Measurements from ENCODE around the gene ZNF497.
"Not testable (repeated sequence)": the region's sequence is repeated elsewhere in the genome, so short reads cannot be mapped to it uniquely, and the experiment has no call there.

Gene ZNF497

DNA sequence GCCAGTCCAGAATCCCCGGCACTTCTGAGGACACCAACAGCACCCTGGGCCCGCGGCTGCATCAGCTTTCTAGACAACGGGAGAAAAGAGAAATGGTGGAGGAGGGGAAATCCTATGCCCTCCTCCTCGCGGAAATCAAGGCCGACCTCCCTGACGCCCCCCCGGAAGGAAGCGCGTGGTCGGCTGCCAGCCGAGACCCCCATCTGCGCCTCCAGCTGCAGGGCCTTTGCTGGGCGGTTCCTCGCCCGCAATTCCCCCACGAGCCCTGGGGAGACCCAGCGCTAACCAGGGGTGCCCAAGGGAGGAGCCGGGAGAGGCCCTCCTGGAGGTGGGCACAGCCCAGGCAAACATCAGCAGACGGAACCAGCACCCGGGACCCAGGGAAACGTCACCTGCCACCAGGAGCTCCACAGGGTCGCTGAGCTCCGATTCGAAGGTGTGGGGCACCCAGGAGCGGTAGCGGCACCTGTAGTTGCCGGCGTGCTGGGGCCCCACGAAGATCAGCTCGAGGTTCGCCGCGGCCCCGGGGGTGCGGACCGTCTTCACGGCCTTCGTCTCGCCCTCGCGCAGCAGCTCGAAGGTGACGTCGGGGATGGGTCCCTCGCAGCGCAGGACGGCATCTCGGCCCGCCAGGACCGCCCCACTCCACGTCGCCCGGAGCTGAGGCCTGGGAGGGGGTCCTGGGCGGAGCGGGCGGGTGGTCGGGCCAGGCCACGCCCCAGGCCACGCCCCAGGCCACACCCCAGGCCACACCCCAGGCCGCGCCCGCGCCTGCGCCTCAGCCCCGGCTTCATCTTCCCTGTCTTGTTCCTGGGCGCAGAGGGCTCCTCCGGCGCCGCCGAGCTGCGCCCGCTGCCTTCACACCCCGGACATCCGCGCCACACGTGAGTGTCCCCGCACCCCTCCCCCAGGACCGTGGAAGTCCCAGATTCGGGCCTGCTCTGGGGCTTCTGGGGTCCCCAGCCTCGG lies 15.3 kb downstream of the ZNF497 start:
- peak; percentile 82 for DNase-seq

DNA sequence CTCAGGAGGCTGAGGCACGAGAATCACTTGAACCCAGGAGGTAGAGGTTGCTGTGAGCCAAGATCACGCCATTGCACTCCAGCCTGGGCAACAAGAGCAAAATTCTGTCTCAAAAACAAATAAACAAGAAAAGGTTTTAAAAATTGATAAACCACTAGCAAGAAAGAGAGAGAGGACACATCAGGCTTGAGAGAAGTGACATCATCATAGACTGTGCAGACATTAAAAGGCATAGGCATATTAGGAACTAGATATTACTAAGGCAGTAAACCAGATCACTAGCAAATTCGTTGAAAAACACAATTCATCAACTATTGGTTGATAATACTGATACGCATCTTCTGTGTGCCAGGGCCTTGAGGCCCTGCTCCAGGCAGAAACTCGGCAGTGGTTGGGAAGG lies 17.0 kb downstream of the ZNF497 start:
- DNase-seq, result no peak

DNA sequence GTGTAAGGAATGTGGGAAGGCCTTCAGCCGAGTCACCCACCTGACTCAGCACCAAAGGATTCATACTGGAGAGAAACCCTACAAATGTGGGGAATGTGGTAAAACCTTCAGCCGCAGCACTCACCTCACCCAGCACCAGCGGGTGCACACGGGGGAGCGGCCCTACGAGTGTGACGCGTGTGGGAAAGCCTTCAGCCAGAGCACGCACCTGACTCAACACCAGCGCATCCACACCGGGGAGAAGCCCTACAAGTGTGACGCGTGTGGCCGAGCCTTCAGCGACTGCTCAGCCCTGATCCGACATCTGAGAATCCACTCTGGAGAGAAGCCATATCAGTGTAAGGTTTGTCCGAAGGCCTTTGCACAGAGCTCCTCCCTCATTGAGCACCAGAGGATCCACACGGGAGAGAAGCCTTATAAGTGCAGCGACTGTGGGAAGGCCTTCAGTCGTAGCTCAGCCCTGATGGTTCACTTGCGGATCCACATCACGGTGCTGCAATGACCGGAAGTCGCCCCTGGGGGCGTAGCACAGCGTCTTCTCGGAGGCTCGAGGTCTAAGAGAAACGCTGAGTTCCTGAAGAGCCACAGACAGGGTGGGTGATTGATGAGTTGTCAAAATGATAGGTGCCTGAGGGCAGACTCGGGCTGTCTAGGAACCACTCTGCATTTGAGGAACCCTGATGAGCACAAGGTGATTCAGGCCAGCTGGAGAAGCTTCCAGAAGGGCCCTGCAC lies 23.6 kb downstream of the ZNF497 start:
- no peak for DNase-seq

DNA sequence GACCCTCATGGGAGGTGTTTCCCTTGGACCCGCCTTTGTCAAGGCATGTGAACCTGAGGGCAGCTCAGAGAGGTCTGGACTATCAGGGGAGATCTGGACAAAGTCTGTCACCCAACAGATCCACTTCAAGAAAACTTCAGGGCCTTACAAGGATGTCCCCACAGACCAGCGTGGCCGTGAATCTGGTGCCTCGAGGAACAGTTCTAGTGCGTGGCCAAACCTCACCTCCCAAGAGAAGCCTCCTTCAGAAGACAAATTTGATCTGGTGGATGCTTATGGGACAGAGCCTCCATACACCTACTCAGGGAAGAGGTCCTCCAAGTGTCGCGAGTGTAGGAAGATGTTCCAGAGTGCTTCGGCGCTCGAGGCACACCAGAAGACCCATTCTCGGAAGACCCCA lies 24.2 kb downstream of the ZNF497 start:
- DNase-seq, result no peak

DNA sequence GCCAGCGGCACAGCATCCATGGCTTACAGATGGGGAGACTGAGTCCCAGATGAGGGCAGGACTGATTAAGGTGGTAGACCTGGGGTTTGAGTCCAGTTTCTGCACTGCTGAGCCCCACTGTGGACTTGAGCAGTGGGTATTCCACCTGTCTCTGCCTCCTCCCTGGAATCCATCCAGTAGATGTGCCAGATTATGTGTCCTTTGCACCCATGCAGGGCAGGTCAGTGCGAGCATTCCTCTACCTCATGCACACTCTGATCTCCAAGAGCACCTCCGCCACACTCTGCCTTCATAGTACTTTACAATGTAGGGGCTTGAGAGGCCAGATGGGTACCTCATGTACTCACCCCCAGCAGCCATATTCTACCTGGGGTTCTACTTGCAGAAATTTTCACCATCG lies 25.7 kb downstream of the ZNF497 start:
- no peak for DNase-seq

DNA sequence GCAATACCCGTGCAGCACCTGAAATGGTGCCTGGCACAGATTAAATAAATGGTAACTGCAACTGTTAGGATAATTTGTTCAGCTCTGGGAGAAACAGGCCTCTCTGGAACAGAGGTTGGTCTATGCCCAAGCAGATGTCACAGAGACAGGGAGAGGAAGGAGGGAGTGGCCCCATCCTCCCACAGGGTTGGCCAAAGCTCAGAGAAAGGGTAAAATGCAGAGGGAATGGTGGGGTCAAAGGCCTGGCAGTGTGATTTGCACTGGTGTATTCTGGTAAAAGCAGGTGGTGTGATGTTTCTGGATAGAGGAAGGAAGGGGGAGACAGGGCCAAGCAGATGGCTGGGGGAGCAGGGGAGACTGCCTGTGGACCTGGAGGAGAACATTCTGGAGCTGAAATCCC lies 26.3 kb downstream of the ZNF497 start:
- DNase-seq, result no peak

DNA sequence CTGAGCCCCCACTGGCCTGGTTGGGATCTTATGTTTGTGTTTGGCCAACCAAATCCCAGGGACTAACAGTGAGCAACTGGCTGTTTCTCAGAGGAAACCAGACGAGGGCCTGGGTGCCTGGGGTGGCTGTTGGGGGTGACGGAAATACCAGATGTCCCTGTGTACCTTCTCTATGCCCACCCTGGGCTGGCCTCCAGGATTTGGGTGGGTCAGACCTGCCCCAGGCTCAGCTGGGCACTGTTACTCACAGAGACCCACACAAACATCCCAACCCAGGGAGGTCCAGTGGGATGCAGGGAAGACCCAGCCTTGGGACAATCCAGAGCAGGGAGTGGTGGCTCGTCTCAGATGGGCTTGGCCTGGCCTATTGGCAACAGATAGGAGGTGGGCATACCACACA lies 26.9 kb downstream of the ZNF497 start:
- no peak for DNase-seq

DNA sequence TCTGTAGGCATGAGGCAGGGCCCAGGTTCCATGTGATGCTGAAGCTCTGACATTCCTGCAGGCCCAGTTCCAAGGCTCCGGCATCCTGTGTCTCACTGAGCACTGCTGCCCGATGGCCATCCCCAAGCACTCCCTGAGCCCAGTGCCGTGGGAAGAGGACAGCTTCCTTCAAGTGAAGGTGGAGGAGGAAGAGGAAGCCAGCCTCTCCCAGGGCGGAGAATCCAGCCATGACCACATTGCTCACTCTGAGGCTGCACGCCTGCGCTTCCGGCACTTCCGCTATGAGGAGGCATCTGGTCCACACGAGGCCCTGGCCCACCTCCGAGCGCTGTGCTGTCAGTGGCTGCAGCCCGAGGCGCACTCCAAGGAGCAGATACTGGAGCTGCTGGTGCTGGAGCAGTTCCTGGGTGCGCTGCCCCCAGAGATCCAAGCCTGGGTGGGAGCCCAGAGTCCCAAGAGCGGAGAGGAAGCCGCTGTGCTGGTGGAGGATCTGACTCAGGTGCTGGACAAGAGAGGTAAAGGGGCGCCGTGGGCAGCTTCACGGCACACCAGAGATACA lies 27.8 kb downstream of the ZNF497 start:
- DNase-seq, result no peak

DNA sequence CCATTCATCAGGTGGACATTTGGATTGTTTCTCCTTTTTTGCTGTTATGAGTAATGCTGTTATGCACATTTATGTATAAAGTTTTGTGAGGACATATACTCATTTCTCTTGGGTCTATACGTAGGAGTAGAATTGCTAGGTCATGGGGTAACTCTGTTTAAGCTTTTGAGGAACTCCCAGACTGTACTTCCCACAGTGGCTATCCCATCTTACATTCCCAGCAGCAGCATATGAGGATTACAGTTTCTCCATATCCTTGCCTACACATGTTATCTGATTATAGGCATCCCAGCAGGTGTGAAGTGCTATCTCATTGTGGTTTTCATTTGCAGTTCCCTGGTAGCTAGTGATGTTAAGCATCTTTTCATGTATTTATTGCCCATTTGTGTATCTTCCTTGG lies 29.9 kb downstream of the ZNF497 start:
- DNase-seq, result no peak

DNA sequence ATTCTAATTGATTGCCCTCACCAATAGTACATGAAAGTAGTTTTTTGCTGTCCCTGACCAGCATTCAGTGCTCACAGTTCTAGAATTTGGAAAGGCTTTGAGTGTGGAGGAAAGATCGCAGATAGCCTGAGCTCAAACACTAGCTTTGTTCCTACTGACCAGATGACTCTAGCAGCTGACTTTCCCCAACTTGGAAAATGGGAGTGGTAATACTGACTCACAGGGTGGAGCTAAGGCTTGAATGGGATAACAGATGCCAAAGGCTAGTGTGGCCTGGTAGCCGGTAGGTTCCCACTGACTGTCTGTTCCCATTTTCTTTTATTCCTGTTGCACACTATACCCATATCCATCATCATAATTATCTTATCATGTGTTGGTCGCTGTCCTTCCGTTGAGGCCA lies 32.1 kb downstream of the ZNF497 start:
- no peak for DNase-seq

DNA sequence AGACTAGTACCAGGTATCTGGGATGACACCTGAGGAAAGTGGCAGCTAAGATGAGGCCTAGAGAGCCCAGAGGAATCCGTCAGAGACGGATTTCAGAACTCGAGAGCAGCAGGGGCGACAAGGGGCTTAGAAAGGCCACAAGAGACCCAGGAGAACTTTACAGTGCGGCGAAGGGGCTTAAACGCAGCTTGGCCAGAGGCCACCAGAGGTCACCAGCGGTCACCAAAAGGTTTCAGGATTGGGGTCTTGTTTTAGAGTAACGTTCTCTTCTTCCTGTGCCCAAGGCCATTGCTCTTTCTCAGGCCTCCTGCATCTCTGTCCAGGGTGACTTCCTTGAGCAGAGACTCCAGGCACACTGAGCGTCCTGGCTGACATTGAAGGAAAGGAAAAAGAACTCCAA lies 33.6 kb downstream of the ZNF497 start:
- DNase-seq, result no peak

DNA sequence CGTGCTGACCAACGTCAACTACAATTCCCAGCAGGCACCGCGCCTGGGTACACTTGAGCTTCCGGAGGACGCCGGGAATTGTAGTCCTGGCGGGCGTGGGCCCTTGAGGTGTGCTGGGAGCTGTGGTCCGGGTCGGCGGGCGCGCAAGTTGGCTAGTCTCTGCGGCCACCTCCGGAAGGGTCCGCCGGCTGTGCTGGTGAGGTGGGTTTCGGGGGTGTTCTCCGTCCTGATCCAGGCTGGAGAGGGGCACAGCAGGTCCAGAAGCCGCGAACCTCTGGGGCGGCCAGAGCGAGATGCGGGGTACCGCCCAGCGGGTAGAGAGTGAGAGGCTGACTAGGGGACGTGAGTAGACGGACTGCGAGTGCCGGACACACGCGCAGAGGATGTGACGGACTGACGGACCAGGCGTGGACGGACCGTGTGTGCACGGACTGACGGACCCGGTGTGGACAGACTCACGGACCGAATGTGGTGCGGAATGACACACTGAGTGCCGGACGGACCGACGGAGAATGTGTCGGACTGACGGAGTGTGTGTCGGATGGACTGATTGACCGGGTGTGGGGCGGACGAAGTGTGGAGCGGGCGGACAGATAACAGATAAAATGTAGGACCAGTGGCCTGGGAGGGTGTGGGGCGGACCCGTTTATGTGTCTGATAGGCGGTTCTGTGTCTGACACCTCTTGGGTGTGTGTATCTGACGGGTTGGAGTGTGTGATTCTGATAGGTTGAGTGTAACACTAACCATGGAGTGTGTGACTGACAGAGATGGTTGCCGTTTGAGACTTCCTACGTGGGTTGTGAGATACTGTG lies 35.4 kb downstream of the ZNF497 start, which contains the start of gene ZSCAN22:
Gene ZSCAN22 (plus strand): TSS at position 81 of the 813 bp plus-strand sequence. CDS start 7,809 bp downstream, outside the sequence.
- DNase-seq, result peak; percentile 96

DNA sequence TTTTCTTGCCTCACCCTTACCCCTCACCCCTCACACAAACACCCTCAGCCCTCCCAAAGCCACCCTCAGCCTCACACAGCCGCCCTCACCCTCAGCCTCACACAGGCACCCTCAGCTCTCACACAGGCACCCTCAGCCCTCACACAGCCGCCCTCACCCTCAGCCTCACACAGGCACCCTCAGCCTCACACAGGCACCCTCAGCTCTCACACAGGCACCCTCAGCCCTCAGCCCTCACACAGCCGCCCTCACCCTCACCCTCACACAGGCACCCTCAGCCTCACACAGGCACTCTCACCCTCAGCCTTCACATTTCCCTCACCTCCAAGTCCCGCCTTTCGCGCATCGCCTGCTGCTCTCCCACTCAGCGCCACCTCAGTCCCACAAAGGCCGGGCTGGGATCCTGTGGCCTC lies 36.0 kb downstream of the ZNF497 start:
- DNase-seq, result no peak

DNA sequence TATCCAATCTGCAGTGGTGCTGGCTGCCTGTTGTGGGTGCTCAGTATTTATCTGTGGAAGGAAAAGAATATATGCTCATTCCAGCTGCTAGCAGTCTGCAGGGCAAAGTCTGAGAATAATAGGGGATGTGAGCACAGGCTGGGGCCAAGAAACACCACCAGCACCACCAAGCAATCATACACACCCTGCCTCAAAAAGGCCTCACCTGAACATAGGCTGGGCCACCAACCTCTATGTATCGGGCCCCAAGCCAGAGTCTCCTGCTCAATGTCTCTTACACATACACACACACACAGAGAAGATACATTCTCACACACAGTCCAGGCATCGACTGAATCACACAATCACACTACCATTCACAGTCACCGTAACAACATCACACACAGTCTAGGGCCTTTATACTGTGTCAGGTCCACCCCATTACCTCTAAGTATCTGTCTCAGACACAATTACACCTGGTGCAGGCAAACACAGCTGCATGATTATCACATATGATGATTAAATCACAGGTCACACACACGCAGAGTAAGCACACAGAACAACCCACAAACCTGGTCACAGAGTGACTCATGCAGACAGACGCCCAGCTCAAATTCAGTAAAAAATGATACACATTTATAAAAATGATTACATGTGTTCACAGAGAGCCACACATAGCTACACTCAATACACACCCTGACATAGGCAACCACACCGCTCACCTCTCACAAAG lies 37.1 kb downstream of the ZNF497 start:
- no peak for DNase-seq

DNA sequence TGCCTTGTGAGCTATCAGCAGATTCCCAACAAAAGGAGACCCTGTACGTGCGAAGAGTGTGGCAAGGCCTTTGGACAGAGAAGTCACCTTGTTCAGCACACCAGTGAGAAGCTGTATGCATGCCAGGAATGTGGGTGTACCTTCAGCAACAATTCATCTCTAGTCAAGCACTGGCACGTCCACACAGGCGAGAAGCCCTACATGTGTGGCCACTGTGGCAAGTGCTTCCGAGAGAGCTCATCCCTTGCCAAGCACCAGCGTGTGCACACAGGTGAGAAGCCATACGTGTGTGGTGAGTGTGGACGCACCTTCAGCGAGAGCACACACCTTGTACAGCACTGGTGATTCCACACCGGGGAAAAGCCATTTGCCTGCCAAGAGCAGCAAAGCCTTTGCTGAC lies 43.3 kb downstream of the ZNF497 start:
- DNase-seq, result no peak

DNA sequence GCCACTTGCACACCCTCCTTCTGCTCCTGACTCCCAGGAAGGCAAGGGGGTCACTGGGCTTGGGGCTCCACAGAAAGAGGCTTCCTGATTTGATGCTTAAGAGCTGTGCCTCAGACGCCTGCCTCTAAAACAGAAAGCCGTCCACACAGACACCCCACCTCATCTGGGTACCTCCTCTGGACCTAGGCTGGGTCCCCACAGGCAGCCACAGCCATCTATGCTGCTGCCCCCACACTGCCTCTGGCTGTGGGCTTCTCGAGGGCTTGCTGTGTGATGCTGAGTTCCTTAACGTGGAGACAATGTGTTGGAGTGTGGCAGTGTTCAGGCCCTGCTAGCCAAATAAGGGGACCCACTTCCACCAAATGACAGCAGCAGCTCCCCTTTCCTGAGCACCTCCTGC lies 44.3 kb downstream of the ZNF497 start:
- no peak for DNase-seq

DNA sequence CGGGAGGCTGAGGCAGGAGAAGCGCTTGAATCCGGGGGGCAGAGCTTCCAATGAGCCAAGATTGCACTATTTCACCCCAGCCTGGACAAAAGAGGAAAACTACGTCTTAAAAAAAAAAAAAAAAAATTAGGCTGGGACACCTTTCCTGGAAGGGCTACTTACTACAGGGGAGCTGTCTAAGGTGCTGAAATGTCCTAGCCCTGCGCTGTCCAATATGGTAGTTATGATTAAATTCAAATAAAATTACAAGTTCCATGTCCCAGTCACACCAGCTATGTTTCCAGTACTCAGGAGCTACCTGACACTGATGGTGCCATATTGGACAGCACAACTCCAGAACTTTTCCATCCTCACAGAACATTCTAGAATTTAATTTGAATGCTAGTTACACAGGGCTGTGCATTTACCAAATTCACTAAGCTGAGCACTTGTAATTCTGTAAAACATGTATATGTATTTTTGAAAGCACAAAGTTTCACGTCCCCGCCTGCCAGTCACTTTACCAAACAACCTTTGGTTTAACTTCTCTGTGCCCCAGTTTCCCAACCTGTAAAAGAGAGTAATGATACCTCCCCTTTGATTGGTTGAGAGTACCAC lies 45.0 kb downstream of the ZNF497 start:
- DNase-seq, result peak; percentile 39

DNA sequence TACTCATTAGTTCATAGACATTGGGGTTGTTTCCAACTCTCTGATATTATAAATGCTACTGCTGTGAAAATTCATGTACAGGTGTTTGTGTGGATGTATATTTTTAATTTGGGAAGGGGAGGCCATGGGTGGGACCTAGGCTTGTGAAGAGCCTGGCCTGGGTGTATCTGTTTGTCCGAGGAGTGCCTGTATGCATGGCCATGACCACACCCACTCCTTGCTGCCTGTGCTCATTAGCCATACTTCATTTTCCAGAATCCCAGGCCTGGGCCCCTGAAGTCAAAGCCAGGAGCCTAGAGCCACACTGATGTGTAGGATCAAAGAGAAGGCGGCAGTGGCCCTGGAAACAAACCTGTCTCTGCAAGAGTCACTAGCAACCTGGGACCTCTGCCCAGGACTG lies 47.0 kb downstream of the ZNF497 start:
- no peak for DNase-seq

DNA sequence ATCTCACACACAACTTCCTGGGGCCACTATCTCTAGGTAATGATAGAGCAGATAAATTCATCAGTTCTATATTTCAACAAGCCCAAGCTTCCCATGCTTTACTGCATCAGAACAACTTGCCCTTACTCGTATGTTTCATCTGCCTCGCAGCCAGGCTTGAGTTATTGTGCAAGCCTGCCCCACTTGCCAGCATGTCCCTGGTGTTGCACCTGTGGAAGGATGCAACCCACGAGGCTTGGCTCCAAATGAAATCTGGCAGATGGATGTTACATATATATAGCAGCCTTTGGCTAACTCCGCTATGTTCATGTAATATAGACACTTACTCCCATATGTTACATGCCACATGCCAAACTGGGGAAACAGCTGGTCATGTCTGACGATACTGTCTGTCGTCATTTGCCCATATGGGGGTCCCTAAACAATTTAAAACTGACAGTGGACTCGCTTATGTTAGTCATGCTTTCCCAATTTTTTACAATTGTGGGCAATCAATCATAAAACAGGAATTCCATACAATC lies 51.1 kb downstream of the ZNF497 start:
- DNase-seq, result no peak

DNA sequence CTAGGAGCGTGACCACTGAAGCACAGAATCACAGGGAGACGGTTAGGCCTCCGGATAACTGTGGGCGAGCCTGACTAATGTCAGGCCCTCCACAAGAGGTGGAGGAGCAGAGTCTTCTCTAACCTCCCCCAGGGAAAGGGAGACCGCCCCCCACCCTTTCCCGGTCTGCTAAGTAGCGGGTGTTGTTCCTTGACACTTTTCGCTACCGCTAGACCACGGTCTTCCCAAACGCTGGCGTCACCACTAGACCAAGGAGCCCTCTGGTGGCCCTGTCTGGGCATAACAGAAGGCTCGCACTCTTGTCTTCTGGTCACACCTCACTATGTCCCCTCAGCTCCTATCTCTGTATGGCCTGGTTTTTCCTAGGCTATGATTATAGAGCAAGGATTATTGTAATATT lies 51.9 kb downstream of the ZNF497 start:
- not testable (repeated sequence) for DNase-seq

DNA sequence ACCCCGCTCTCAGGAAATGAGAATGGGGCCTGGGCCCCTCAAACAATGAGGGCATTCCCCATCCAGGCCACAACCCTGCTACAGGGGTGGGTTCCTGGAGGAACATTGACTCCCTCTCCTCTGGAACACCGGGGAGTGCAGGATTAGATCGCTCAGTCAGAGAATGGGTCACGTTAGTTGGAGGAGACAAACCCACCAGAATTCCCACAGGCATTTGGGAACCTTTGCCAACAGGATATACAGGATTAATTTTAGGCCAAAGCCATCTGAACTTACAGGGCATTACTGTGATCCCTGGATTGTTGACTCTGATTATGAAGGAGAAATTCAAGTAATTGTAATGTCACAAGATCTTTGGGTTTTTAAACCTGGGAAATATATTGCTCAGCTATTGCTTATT lies 54.8 kb downstream of the ZNF497 start:
- no peak for DNase-seq
